Endothelial cell (in vitro differentiated cells): ENCODE results near the gene RAB19. TPM values are rescaled to one million over a fixed set of nuclear protein-coding genes. Genes with fewer than 3 reads are reported as not detected.

Experiments
- DNase-seq: peaks from one replicate; pipeline ENCODE4 v3.0.0; 2021; ENCODE audit warnings: low spot score
- H3K27ac Mint-ChIP-seq: one replicate; pipeline ENCODE4 v1.8.0; 2021; ENCODE audit warnings: mixed read lengths, inconsistent platforms; ENCODE audit not compliant: unreplicated experiment
- H3K27me3 Mint-ChIP-seq: one replicate; pipeline ENCODE4 v1.8.0; 2021; ENCODE audit warnings: mild to moderate bottlenecking, moderate library complexity, mixed read lengths, inconsistent platforms; ENCODE audit not compliant: unreplicated experiment
- H3K36me3 Mint-ChIP-seq: one replicate; pipeline ENCODE4 v1.8.0; 2021; ENCODE audit warnings: mild to moderate bottlenecking, low read depth, mixed read lengths, inconsistent platforms; ENCODE audit not compliant: unreplicated experiment
- H3K4me1 Mint-ChIP-seq: one replicate; pipeline ENCODE4 v1.8.0; 2021; ENCODE audit warnings: mild to moderate bottlenecking, mixed read lengths, inconsistent platforms; ENCODE audit not compliant: unreplicated experiment
- H3K4me3 Mint-ChIP-seq: one replicate; pipeline ENCODE4 v1.8.0; 2021; ENCODE audit warnings: mild to moderate bottlenecking, mixed read lengths, inconsistent platforms; ENCODE audit not compliant: unreplicated experiment
- H3K9me3 Mint-ChIP-seq: one replicate; pipeline ENCODE4 v1.8.0; 2021; ENCODE audit warnings: mixed read lengths, inconsistent platforms; ENCODE audit not compliant: unreplicated experiment
- CTCF ChIP-seq: fragments of 200-600 bp; sonication (generic); IDR thresholded peaks from one replicate; pipeline ENCODE4 v1.5.0; 2021; ENCODE audit warnings: antibody characterized with exemption; ENCODE audit not compliant: unreplicated experiment
- total RNA-seq: library from RNA; stranded (reverse); fragmentation: NEBNext Ultra II Directional; extraction: Animal tissue kit (Norgen Biotek cat#: 25700); gene quantifications from one replicate; pipeline ENCODE4 v1.2.1, GENCODE V29; 2021; ENCODE audit not compliant: unreplicated experiment

The RAB19 gene
- total RNA-seq, 1 donor from 2014 or later = 5.1 TPM

DNA sequence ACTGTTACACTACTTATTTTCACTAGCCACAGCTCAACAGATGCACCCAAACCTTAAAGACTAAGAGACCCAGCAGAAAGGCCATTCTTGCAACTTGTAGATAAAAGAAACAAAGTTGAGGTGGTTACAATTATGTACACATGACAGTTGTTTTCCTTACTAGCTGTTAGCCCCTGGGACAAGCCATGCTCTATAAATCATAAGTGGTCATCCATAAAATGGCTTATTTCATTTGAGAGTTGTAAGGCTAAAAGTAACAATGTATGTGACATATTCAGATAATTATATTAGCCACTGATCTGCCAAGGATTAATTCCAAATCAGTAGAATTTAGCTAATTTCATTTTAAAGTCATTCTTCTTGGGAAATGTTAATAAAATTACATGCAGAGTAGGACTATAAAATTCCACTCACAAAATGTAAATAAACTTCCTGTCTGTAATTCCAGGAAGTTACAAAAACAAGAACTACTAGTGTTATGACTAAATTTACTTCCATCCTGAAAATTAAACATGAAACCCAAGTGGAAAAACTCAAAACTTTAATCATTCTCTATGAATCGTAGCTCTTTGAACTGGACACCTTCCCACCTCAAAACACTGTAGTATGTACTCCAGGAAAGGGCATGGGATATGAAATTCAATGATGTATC is 18.8 kb upstream of the RAB19 start:
- H3K4me3 Mint-ChIP-seq = no peak overlapping the region
- peaks cover 6% of the 10 kb centered on the region for H3K36me3 Mint-ChIP-seq
- TF ChIP-seq CTCF = no peak
- peaks cover 3% of the 10 kb centered on the region for H3K4me1 Mint-ChIP-seq
- H3K27me3 Mint-ChIP-seq = no peaks in the 10 kb centered on the region
- DNase-seq = no peak
- no peak overlapping the region for H3K27ac Mint-ChIP-seq
- H3K9me3 Mint-ChIP-seq = no peaks in the 10 kb centered on the region

DNA sequence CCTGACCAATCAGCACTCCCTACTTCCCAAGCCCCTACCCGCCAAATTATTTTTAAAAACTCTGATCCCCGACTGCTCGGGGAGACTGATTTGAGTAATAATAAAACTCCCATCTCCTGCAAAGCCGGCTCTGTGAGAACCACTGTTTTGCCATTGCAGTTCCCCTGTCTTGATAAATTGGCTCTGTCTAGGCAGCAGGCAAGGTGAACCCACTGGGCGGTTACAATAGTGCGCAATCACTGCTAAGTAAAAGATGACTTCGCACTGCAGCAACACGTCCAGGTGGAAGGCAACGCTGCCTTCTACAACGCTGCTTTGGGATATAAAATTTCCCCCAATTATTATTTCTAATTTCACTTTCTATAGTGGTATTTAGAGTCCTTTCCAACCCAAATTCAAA is 14.4 kb upstream of the RAB19 start:
- Mint-ChIP-seq H3K9me3 (no peaks in the 10 kb centered on the region), H3K4me1 (peaks cover 3% of the 10 kb centered on the region), H3K4me3 (no peak overlapping the region), H3K36me3 (no peaks in the 10 kb centered on the region), H3K27me3 (no peaks in the 10 kb centered on the region), H3K27ac (no peak overlapping the region)
- DNase-seq = no peak
- no peak for TF ChIP-seq CTCF

GRCh38 chr7:140390034-140390433 is 13.8 kb upstream of the RAB19 start:
- Mint-ChIP-seq H3K27ac (no peak overlapping the region), H3K36me3 (no peaks in the 10 kb centered on the region), H3K9me3 (no peaks in the 10 kb centered on the region), H3K4me3 (no peak overlapping the region), H3K27me3 (no peaks in the 10 kb centered on the region), H3K4me1 (peaks cover 3% of the 10 kb centered on the region)
- no peak for TF ChIP-seq CTCF
- DNase-seq = no peak

- Mint-ChIP-seq H3K27ac (no peak overlapping the region), H3K36me3 (no peaks in the 10 kb centered on the region), H3K9me3 (no peaks in the 10 kb centered on the region), H3K27me3 (no peaks in the 10 kb centered on the region), H3K4me3 (no peak overlapping the region), H3K4me1 (no peaks in the 10 kb centered on the region)
- no peak for DNase-seq
- TF ChIP-seq CTCF = no peak
Measured at GRCh38 chr7:140390466-140391190, 13.2 kb upstream of the RAB19 start.

GRCh38 chr7:140391634-140392033 is 12.2 kb upstream of the RAB19 start:
- Mint-ChIP-seq H3K4me3 (no peak overlapping the region), H3K9me3 (no peaks in the 10 kb centered on the region), H3K36me3 (no peaks in the 10 kb centered on the region), H3K27ac (no peak overlapping the region), H3K4me1 (peaks cover 3% of the 10 kb centered on the region), H3K27me3 (no peaks in the 10 kb centered on the region)
- TF ChIP-seq CTCF = no peak
- DNase-seq = no peak
